Breast epithelium (tissue), 4 donors: ENCODE measurements around the gene CHST7. TPM values are rescaled to one million over a fixed set of nuclear protein-coding genes. Genes with fewer than 3 reads are reported as not detected.

ENCODE experiments used
- DNase-seq, 2 donors: peaks; one replicate each; pipeline ENCODE4 v3.0.0-alpha.2; 2019; ENCODE audit warnings: low spot score in 2 of 2
- H3K27ac ChIP-seq, 2 donors: fragments of 200-600 bp; sonication (generic) in 1 of 2; one replicate each; pipeline ENCODE4 v1.5.1; 2016 to 2019; ENCODE audit warnings: mild to moderate bottlenecking in 1 of 2
- H3K27me3 ChIP-seq, 2 donors: fragments of 200-600 bp; sonication (generic) in 1 of 2; one replicate each; pipeline versions ENCODE4 v1.5.1 to v1.6.0; 2017 to 2019; ENCODE audit warnings: control low read depth in 1 of 2, mild to moderate bottlenecking in 1 of 2
- H3K36me3 ChIP-seq: fragments of 200-600 bp; one replicate; pipeline ENCODE4 v1.5.1; 2019
- H3K4me1 ChIP-seq, 2 donors: fragments of 200-600 bp; sonication (generic); one replicate each; pipeline ENCODE4 v1.5.1; 2016 to 2019; ENCODE audit warnings: control low read depth in 1 of 2
- H3K4me3 ChIP-seq, 3 donors: fragments of 200-600 bp; sonication (generic); 1 replicate in 2 of 3; 2 replicates in 1 of 3; pipeline ENCODE4 v1.5.1; 2016 to 2019; ENCODE audit warnings: mild to moderate bottlenecking in 3 of 3, moderate library complexity in 2 of 3
- H3K9me3 ChIP-seq, 2 donors: fragments of 200-600 bp; sonication (generic) in 1 of 2; one replicate each; pipeline ENCODE4 v1.5.1; 2016 to 2019; ENCODE audit warnings: control low read depth in 1 of 2
- CTCF ChIP-seq, 3 donors: fragments of 450-650 bp; IDR thresholded peaks; one replicate each; pipeline ENCODE4 v1.5.1; 2016 to 2017; ENCODE audit warnings: antibody characterized with exemption in 3 of 3, mild to moderate bottlenecking in 3 of 3, moderate library complexity in 3 of 3
- POLR2A ChIP-seq: fragments of 450-650 bp; IDR thresholded peaks from one replicate; pipeline ENCODE4 v1.6.1; 2016; ENCODE audit warnings: antibody characterized with exemption, mild to moderate bottlenecking, moderate library complexity
- POLR2AphosphoS5 ChIP-seq, 3 donors: sonication (generic); formaldehyde crosslinking; IDR thresholded peaks; one replicate each; pipeline ENCODE4 v1.6.1; 2017; ENCODE audit warnings: antibody characterized with exemption in 3 of 3
- intact Hi-C: fragments of 100-400 bp; cut with DNase I; formaldehyde crosslinking; loops from one replicate; pipeline ENCODE4 v1.15.1; 2023; ENCODE audit warnings: low total_unique reads
- total RNA-seq, 3 donors: library from RNA; depleted of rRNA; stranded (reverse); fragments of >200 nt; gene quantifications; one replicate each; pipeline ENCODE4 v1.1.0, GENCODE V29; 2016

CHST7 gene
- total RNA-seq, 3 donors from 2014 or later, result 7.5 to 81.6 (median 10.8) TPM

- H3K27me3 ChIP-seq, result peaks cover 0 to 18% of the 10 kb centered on the region in 2 donors
- H3K9me3 ChIP-seq, result peaks cover 0 to 9% of the 10 kb centered on the region in 2 donors
- peak overlapping the region in 1 of 2 donors; percentile 61 for H3K27ac ChIP-seq
- no peak for TF ChIP-seq POLR2A
- TF ChIP-seq POLR2AphosphoS5 (IDR thresholded peaks at IDR 0.05), result no peak
- TF ChIP-seq CTCF (IDR thresholded peaks at IDR 0.05), result no peak
- no peak for DNase-seq
- no peaks in the 10 kb centered on the region for H3K36me3 ChIP-seq
- no peaks in the 10 kb centered on the region for H3K4me1 ChIP-seq
- intact Hi-C loops, result no loop called here
- H3K4me3 ChIP-seq, result peak overlapping the region; percentile 61 to 74 (median 71)
Observed at GRCh38 chrX:46575586-46575985, 2.0 kb downstream of the CHST7 start.

GRCh38 chrX:46575991-46576392, 2.4 kb downstream of the CHST7 start:
- H3K27me3 ChIP-seq, result peaks cover 0 to 15% of the 10 kb centered on the region in 2 donors
- peak overlapping the region; percentile 61 to 74 (median 71) for H3K4me3 ChIP-seq
- peaks cover 0 to 9% of the 10 kb centered on the region in 2 donors for H3K9me3 ChIP-seq
- H3K36me3 ChIP-seq, result no peaks in the 10 kb centered on the region
- TF ChIP-seq POLR2AphosphoS5 (IDR thresholded peaks at IDR 0.05) (no peak), POLR2A (no peak), CTCF (IDR thresholded peaks at IDR 0.05) (no peak)
- DNase-seq, result no peak
- peak overlapping the region in 1 of 2 donors; percentile 61 for H3K27ac ChIP-seq
- intact Hi-C loops, result no loop called here
- H3K4me1 ChIP-seq, result no peaks in the 10 kb centered on the region

- peaks cover 0 to 9% of the 10 kb centered on the region in 2 donors for H3K9me3 ChIP-seq
- H3K4me1 ChIP-seq, result no peaks in the 10 kb centered on the region
- TF ChIP-seq POLR2A, result no peak
- no peak for TF ChIP-seq POLR2AphosphoS5 (IDR thresholded peaks at IDR 0.05)
- TF ChIP-seq CTCF (IDR thresholded peaks at IDR 0.05), result no peak
- no peaks in the 10 kb centered on the region for H3K36me3 ChIP-seq
- peaks cover 0 to 15% of the 10 kb centered on the region in 2 donors for H3K27me3 ChIP-seq
- no peak for DNase-seq
- intact Hi-C loops, result no loop called here
- H3K27ac ChIP-seq, result no peak overlapping the region
- peak overlapping the region; percentile 61 to 74 (median 71) for H3K4me3 ChIP-seq
Observed at GRCh38 chrX:46576458-46576857, 2.9 kb downstream of the CHST7 start.

GRCh38 chrX:46577221-46578005, 3.8 kb downstream of the CHST7 start:
- intact Hi-C loops, result no loop called here
- Histone ChIP-seq H3K27me3 (peaks cover 0 to 15% of the 10 kb centered on the region in 2 donors), H3K4me1 (no peaks in the 10 kb centered on the region), H3K4me3 (peak overlapping the region in 2 of 3 donors; percentile 33 to 71), H3K36me3 (no peaks in the 10 kb centered on the region), H3K27ac (peak overlapping the region in 1 of 2 donors; percentile 55), H3K9me3 (peaks cover 0 to 9% of the 10 kb centered on the region in 2 donors)
- no peak for DNase-seq
- TF ChIP-seq CTCF (IDR thresholded peaks at IDR 0.05) (no peak), POLR2A (no peak), POLR2AphosphoS5 (IDR thresholded peaks at IDR 0.05) (no peak)

GRCh38 chrX:46579250-46579649, 5.7 kb downstream of the CHST7 start:
- peaks cover 0 to 15% of the 10 kb centered on the region in 2 donors for H3K27me3 ChIP-seq
- no peak for DNase-seq
- no peaks in the 10 kb centered on the region for H3K4me1 ChIP-seq
- intact Hi-C loops, result no loop called here
- H3K4me3 ChIP-seq, result no peak overlapping the region
- no peak overlapping the region for H3K27ac ChIP-seq
- peaks cover 0 to 4% of the 10 kb centered on the region in 2 donors for H3K9me3 ChIP-seq
- TF ChIP-seq POLR2AphosphoS5 (IDR thresholded peaks at IDR 0.05) (no peak), CTCF (IDR thresholded peaks at IDR 0.05) (no peak), POLR2A (no peak)
- no peaks in the 10 kb centered on the region for H3K36me3 ChIP-seq
